Breast epithelium (tissue), 3 donors: ENCODE results near the gene NRCAM.

Experiments
- POLR2A ChIP-seq: fragments of 450-650 bp; IDR thresholded peaks from one replicate; pipeline ENCODE4 v1.6.1; 2016; ENCODE audit warnings: antibody characterized with exemption, mild to moderate bottlenecking, moderate library complexity
- TF ChIP-seq, protein P1 (sequence below), 3 donors: fragments of 450-650 bp; IDR thresholded peaks; one replicate each; pipeline ENCODE4 v1.5.1; 2016 to 2017; ENCODE audit warnings: antibody characterized with exemption in 3 of 3, mild to moderate bottlenecking in 3 of 3, moderate library complexity in 3 of 3

DNA sequence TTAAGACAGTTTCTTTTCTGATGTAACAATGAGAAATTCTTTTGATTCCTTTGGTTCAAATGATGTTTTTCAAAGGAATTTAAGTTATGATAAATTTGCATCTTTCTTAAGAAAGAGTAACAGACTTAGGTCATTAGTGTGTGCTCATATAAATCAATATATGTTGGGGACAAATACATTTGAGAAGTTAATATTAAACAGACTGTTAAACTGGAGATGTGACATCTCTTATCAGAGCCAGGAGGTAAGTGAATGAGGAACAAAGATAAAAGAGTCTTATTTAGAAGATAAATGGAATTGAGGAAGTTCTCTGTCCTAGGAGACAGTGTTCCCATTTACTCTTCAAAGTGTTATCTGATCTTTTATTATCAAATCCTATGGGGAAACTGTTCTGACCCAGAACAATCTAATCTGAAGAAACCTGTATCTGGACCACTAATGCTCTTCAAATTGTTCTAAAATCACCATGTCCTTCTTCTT is 221.2 kb downstream of the NRCAM start:
- TF ChIP-seq, protein P1, sequence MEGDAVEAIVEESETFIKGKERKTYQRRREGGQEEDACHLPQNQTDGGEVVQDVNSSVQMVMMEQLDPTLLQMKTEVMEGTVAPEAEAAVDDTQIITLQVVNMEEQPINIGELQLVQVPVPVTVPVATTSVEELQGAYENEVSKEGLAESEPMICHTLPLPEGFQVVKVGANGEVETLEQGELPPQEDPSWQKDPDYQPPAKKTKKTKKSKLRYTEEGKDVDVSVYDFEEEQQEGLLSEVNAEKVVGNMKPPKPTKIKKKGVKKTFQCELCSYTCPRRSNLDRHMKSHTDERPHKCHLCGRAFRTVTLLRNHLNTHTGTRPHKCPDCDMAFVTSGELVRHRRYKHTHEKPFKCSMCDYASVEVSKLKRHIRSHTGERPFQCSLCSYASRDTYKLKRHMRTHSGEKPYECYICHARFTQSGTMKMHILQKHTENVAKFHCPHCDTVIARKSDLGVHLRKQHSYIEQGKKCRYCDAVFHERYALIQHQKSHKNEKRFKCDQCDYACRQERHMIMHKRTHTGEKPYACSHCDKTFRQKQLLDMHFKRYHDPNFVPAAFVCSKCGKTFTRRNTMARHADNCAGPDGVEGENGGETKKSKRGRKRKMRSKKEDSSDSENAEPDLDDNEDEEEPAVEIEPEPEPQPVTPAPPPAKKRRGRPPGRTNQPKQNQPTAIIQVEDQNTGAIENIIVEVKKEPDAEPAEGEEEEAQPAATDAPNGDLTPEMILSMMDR (IDR thresholded peaks at IDR 0.05): no peak
- TF ChIP-seq POLR2A: no peak
